ENCODE measurements around the gene HDAC4. TPM values are rescaled to one million over a fixed set of nuclear protein-coding genes. Genes with fewer than 3 reads are reported as not detected.

The HDAC4 gene
- total RNA-seq, 1 experiment from 2014 or later = 61.5 TPM

DNA sequence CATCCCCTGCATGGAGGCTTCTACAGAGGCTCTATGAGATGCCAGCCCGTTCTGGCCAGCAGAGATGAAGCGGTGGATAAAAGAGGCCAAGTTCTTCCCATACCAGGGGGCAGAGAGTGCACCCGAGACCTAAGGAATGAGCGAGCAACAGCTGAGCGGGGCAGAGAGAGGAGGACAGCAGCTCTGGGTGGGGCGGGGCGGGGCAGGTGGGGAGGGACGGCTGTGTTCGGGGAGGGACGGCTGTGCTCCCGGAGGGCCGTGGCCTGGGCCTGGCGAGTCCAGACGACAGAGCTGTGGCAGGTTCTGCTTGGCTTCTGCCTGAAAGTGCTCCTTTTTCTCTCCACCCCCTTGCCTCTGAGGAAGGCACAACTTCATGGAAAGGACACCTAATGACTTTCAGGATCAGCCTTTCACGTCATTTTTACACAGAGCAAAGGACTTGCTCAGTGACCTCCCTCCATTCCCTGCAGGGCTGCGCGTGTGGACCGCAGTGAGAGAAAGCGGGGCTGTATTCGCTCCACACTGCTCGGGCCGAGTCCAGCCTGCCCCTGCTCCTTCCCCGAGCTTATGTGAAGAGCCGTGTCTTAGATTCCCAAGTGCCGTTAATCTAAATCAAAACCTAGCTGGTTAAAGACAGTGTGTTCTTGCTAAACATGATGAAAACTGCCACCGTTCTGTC is 232.9 kb downstream of the HDAC4 start:
- H4K20me1 ChIP-seq (ENCODE audit: insufficient read depth) = no peaks in the 10 kb centered on the region
- intact Hi-C loops (cut with micrococcal nuclease; ENCODE audit: unreplicated experiment) = no loop called here
- H3K27me3 ChIP-seq (ENCODE audit: insufficient read depth, low read depth) = no peaks in the 10 kb centered on the region
- H3F3A ChIP-seq (ENCODE audit: insufficient read depth, low read depth) = no peaks in the 10 kb centered on the region
- no peak overlapping the region for H3K4me3 ChIP-seq
- H3K27ac ChIP-seq = no peak overlapping the region
- ChIA-PET CTCF (no interaction called here), POLR2A (ENCODE audit: unreplicated experiment) (interaction anchor here (0.6 kb wide), 1 partner anchor 155 kb away, joined by 3 read pairs; no protein-coding TSS in a partner anchor)
- DNase-seq = no peak
- H3K4me1 ChIP-seq (replicated peaks; ENCODE audit: insufficient read depth) = no peaks in the 10 kb centered on the region
- H3K9me3 ChIP-seq (ENCODE audit: insufficient read depth, low read depth) = peaks cover 17% of the 10 kb centered on the region
- H3K79me2 ChIP-seq (ENCODE audit: low read depth) = no peaks in the 10 kb centered on the region
- TF ChIP-seq EZH2 (IDR thresholded peaks at IDR 0.05; ENCODE audit: low read depth) = no peak
- TF ChIP-seq, protein P1, sequence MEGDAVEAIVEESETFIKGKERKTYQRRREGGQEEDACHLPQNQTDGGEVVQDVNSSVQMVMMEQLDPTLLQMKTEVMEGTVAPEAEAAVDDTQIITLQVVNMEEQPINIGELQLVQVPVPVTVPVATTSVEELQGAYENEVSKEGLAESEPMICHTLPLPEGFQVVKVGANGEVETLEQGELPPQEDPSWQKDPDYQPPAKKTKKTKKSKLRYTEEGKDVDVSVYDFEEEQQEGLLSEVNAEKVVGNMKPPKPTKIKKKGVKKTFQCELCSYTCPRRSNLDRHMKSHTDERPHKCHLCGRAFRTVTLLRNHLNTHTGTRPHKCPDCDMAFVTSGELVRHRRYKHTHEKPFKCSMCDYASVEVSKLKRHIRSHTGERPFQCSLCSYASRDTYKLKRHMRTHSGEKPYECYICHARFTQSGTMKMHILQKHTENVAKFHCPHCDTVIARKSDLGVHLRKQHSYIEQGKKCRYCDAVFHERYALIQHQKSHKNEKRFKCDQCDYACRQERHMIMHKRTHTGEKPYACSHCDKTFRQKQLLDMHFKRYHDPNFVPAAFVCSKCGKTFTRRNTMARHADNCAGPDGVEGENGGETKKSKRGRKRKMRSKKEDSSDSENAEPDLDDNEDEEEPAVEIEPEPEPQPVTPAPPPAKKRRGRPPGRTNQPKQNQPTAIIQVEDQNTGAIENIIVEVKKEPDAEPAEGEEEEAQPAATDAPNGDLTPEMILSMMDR (conservative IDR thresholded peaks at IDR 0.05) = no peak
- no peak overlapping the region for H2AFZ ChIP-seq
- no TSS peak for BruUV-seq (replicated peaks)
- H3K36me3 ChIP-seq (ENCODE audit: low read depth) = 0 out of 2 replicates have a peak, but pooled peaks cover 5% of the 10 kb centered on the region
- H3K9me2 ChIP-seq (ENCODE audit: insufficient read depth) = no peaks in the 10 kb centered on the region
- no peak overlapping the region for H3K4me2 ChIP-seq

- Histone ChIP-seq H3K27me3 (ENCODE audit: insufficient read depth, low read depth) (no peaks in the 10 kb centered on the region), H3K27ac (no peak overlapping the region), H3F3A (ENCODE audit: insufficient read depth, low read depth) (no peaks in the 10 kb centered on the region), H3K79me2 (ENCODE audit: low read depth) (no peaks in the 10 kb centered on the region), H3K4me3 (no peak overlapping the region), H3K9me2 (ENCODE audit: insufficient read depth) (no peaks in the 10 kb centered on the region), H4K20me1 (ENCODE audit: insufficient read depth) (no peaks in the 10 kb centered on the region), H3K4me1 (replicated peaks; ENCODE audit: insufficient read depth) (no peaks in the 10 kb centered on the region), H2AFZ (no peak overlapping the region), H3K4me2 (no peak overlapping the region), H3K9me3 (ENCODE audit: insufficient read depth, low read depth) (peaks cover 13% of the 10 kb centered on the region), H3K36me3 (ENCODE audit: low read depth) (0 out of 2 replicates have a peak, but pooled peaks cover 5% of the 10 kb centered on the region)
- TF ChIP-seq EZH2 (IDR thresholded peaks at IDR 0.05; ENCODE audit: low read depth) = no peak
- TF ChIP-seq, protein P1 (conservative IDR thresholded peaks at IDR 0.05) = no peak
- CTCF ChIA-PET = no interaction called here
- BruUV-seq (replicated peaks) = no TSS peak
- intact Hi-C loops (cut with micrococcal nuclease; ENCODE audit: unreplicated experiment) = no loop called here
- no peak for DNase-seq
- POLR2A ChIA-PET (ENCODE audit: unreplicated experiment) = no interaction called here
These were observed 233.7 kb downstream of the HDAC4 start for GRCh38 chr2:239167011-239167673.

DNA sequence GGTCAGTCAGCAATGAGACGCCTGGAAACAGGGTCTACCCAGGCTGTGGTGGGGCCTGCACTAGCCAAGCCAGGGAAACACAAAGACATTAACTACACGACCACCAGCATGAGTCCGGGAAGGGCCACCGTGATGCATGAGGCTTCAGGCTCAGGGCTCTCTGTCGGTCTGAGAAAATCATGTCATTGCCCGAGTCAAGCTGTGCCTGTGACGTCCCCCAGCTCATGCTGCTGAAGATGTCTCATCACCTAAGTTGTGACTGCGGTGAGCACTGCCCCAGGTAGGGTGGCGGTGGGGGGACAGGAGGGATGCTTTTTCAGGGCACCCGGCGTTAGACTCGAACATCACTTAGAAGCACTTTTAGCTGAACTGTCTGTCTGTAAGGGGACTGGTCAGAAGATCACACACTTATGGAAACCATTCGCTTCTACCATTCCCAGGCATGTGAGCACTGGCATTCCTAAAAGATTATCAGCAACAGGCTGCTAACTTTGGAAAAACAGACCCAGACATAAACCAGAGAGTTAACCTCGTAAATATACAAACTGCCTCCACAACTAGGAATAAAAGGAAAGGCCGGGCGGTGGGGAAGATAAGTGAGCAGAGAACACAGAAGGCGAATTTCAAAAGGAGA is 234.5 kb downstream of the HDAC4 start:
- no peak overlapping the region for H3K27ac ChIP-seq
- H3K79me2 ChIP-seq (ENCODE audit: low read depth) = no peaks in the 10 kb centered on the region
- ChIA-PET CTCF (no interaction called here), POLR2A (ENCODE audit: unreplicated experiment) (no interaction called here)
- H3K36me3 ChIP-seq (ENCODE audit: low read depth) = 0 out of 2 replicates have a peak, but pooled peaks cover 2% of the 10 kb centered on the region
- no peaks in the 10 kb centered on the region for H3K27me3 ChIP-seq (ENCODE audit: insufficient read depth, low read depth)
- intact Hi-C loops (cut with micrococcal nuclease; ENCODE audit: unreplicated experiment) = no loop called here
- no peaks in the 10 kb centered on the region for H3K9me2 ChIP-seq (ENCODE audit: insufficient read depth)
- no peak overlapping the region for H3K4me2 ChIP-seq
- BruUV-seq (replicated peaks) = no TSS peak
- no peaks in the 10 kb centered on the region for H3F3A ChIP-seq (ENCODE audit: insufficient read depth, low read depth)
- no peak overlapping the region for H3K4me3 ChIP-seq
- no peaks in the 10 kb centered on the region for H3K4me1 ChIP-seq (replicated peaks; ENCODE audit: insufficient read depth)
- H4K20me1 ChIP-seq (ENCODE audit: insufficient read depth) = no peaks in the 10 kb centered on the region
- no peak for DNase-seq
- TF ChIP-seq, protein P1 (conservative IDR thresholded peaks at IDR 0.05) = no peak
- no peak for TF ChIP-seq EZH2 (IDR thresholded peaks at IDR 0.05; ENCODE audit: low read depth)
- no peak overlapping the region for H2AFZ ChIP-seq
- peaks cover 6% of the 10 kb centered on the region for H3K9me3 ChIP-seq (ENCODE audit: insufficient read depth, low read depth)
